IPS DF 6.9 (cell line): ENCODE data around the gene OLAH.

Experiments used
- DNase-seq: peaks from one replicate; pipeline ENCODE4 v3.0.0-alpha.2; 2013; ENCODE audit warnings: low read depth, low spot score
- H3K27ac ChIP-seq: one replicate; pipeline ENCODE4 v1.5.1; 2013; ENCODE audit warnings: low read length, control low read depth
- H3K27me3 ChIP-seq: 2 replicates; pipeline ENCODE4 v1.6.1; 2013; ENCODE audit warnings: mild to moderate bottlenecking, low read length; ENCODE audit not compliant: control insufficient read depth, insufficient read depth
- H3K36me3 ChIP-seq: 2 replicates; pipeline ENCODE4 v1.6.1; 2013; ENCODE audit warnings: low read length; ENCODE audit not compliant: control insufficient read depth, insufficient read depth
- H3K4me1 ChIP-seq: 2 replicates; pipeline ENCODE4 v1.6.1; 2013; ENCODE audit warnings: low read length; ENCODE audit not compliant: control insufficient read depth, insufficient read depth
- H3K4me3 ChIP-seq: 2 replicates; pipeline ENCODE4 v1.5.1; 2013; ENCODE audit warnings: mild to moderate bottlenecking, low read length
- H3K9me3 ChIP-seq: 2 replicates; pipeline ENCODE4 v1.6.1; 2013; ENCODE audit warnings: low read length, inconsistent platforms; ENCODE audit not compliant: control insufficient read depth, insufficient read depth
- WGBS: extraction: QIAGEN DNeasy Blood & Tissue Kit; methylation state at CpG from one replicate; pipeline ENCODE4 v1.1.7; 2013; ENCODE audit warnings: mixed read lengths, missing lambda C conversion rate; ENCODE audit not compliant: insufficient read length, insufficient coverage; 5-methylcytosine and 5-hydroxymethylcytosine counted together

OLAH gene

DNA sequence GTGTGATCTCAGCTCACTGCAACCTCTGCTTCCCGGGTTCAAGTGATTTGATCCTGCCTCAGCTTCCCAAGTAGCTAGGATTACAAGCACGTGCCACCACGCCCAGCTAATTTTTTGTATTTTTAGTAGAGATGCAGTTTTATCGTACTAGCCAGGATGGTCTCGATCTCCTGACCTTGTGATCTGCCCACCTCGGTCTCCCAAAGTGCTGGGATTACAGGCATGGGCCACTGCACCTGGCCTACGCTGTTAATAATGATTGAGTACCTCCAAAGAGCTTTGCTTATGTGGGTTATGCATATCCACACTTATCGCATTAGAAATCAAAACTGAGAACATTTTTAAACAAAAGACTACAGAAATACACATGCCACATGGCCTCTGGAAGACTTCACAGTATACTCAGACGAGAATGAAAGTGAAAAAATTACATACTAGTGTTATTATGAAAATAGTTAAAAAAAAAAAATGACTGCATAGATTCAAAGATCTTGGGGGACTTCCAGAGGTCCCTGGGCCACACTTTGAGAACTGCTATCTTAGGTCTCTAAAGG, 78.8 kb downstream of the OLAH start:
- no peaks in the 10 kb centered on the region for H3K9me3 ChIP-seq
- H3K4me3 ChIP-seq = no peak overlapping the region
- WGBS = no CpG with 5 or more reads among the region's 9 CpGs
- no peak for DNase-seq
- no peaks in the 10 kb centered on the region for H3K4me1 ChIP-seq
- no peaks in the 10 kb centered on the region for H3K36me3 ChIP-seq
- no peaks in the 10 kb centered on the region for H3K27me3 ChIP-seq
- no peak overlapping the region for H3K27ac ChIP-seq
